ENCODE results near the gene LMAN1L.
A peak's percentile ranks its signal among the peaks of the same experiment; 100 is the strongest.

The LMAN1L gene

GRCh38 chr15:74812533-74812932, at the start of gene LMAN1L:
LMAN1L (plus strand) TSS chr15:74812835; CDS start chr15:74812855, 20 bp downstream.
- no peak for DNase-seq

GRCh38 chr15:74763416-74763815, 49.2 kb upstream of the LMAN1L start:
- no peak for DNase-seq

- no peak for DNase-seq
Observed at GRCh38 chr15:74767167-74768098, 45.2 kb upstream of the LMAN1L start.

GRCh38 chr15:74768099-74768770, 44.4 kb upstream of the LMAN1L start:
- DNase-seq = no peak

- DNase-seq = no peak
Observed at GRCh38 chr15:74768771-74769342, 43.8 kb upstream of the LMAN1L start.

GRCh38 chr15:74769463-74770025, 43.1 kb upstream of the LMAN1L start:
- DNase-seq = no peak

- DNase-seq = no peak
Observed at GRCh38 chr15:74770211-74770903, 42.3 kb upstream of the LMAN1L start.

GRCh38 chr15:74773329-74773728, 39.3 kb upstream of the LMAN1L start:
- no peak for DNase-seq

GRCh38 chr15:74773731-74774252, 38.8 kb upstream of the LMAN1L start:
- peak; percentile 32 for DNase-seq

GRCh38 chr15:74775132-74775562, 37.5 kb upstream of the LMAN1L start:
- no peak for DNase-seq

- no peak for DNase-seq
Observed at GRCh38 chr15:74775894-74776293, 36.7 kb upstream of the LMAN1L start.

GRCh38 chr15:74776821-74777768, 35.5 kb upstream of the LMAN1L start:
- DNase-seq = no peak

- DNase-seq = no peak
Observed at GRCh38 chr15:74777769-74778598, 34.7 kb upstream of the LMAN1L start.

GRCh38 chr15:74778599-74778970, 34.0 kb upstream of the LMAN1L start:
- no peak for DNase-seq

GRCh38 chr15:74779162-74779648, 33.4 kb upstream of the LMAN1L start:
- DNase-seq = no peak

GRCh38 chr15:74780523-74781430, 31.9 kb upstream of the LMAN1L start:
- DNase-seq = no peak

- no peak for DNase-seq
Observed at GRCh38 chr15:74781431-74782258, 31.0 kb upstream of the LMAN1L start, which contains the start of gene CSK. CSK (plus strand) TSS chr15:74782080; CDS start chr15:74798298, 16,218 bp downstream.
